Activated CD4-positive, alpha-beta T cell treated with anti-CD3 and anti-CD28 coated beads, Interleukin-2, amount 50 U/mL, for 1 hour (primary cell): ENCODE data around the gene SLC22A25.
"Not testable (repeated sequence)": the region's sequence is repeated elsewhere in the genome, so short reads cannot be mapped to it uniquely, and the experiment has no call there.

Source experiments
- DNase-seq: peaks from one replicate; pipeline ENCODE4 v3.0.0-alpha.2; 2020

SLC22A25 gene

GRCh38 chr11:63243533-63243932 is at the start of gene SLC22A25:
Gene SLC22A25 (minus strand): TSS chr11:63243599. CDS start chr11:63229652, 13,947 bp downstream.
- DNase-seq, result no peak

- no peak for DNase-seq
Observed at GRCh38 chr11:63290285-63290684, 46.9 kb upstream of the SLC22A25 start.

GRCh38 chr11:63289658-63290057 is 46.3 kb upstream of the SLC22A25 start:
- DNase-seq, result no peak

- DNase-seq, result no peak
Observed at GRCh38 chr11:63282579-63282978, 39.2 kb upstream of the SLC22A25 start.

GRCh38 chr11:63280920-63281319 is 37.5 kb upstream of the SLC22A25 start:
- no peak for DNase-seq

- DNase-seq, result no peak
Observed at GRCh38 chr11:63277345-63277943, 34.0 kb upstream of the SLC22A25 start.

GRCh38 chr11:63274776-63275175 is 31.4 kb upstream of the SLC22A25 start:
- no peak for DNase-seq

- no peak for DNase-seq
Observed at GRCh38 chr11:63273685-63274084, 30.3 kb upstream of the SLC22A25 start.

GRCh38 chr11:63262547-63262946 is 19.1 kb upstream of the SLC22A25 start:
- DNase-seq, result no peak

GRCh38 chr11:63251312-63251711 is 7.9 kb upstream of the SLC22A25 start:
- no peak for DNase-seq

- no peak for DNase-seq
Observed at GRCh38 chr11:63250162-63251050, 7.0 kb upstream of the SLC22A25 start.

GRCh38 chr11:63248966-63249365 is 5.6 kb upstream of the SLC22A25 start:
- DNase-seq, result no peak

- DNase-seq, result not testable (repeated sequence)
Observed at GRCh38 chr11:63247237-63248002, 4.0 kb upstream of the SLC22A25 start.

GRCh38 chr11:63246045-63246444 is 2.6 kb upstream of the SLC22A25 start:
- DNase-seq, result no peak

- no peak for DNase-seq
Observed at GRCh38 chr11:63244862-63245261, 1.5 kb upstream of the SLC22A25 start.

- no peak for DNase-seq
Observed at GRCh38 chr11:63242089-63242781, 1.2 kb downstream of the SLC22A25 start.

GRCh38 chr11:63240791-63241379 is 2.5 kb downstream of the SLC22A25 start:
- DNase-seq, result no peak

GRCh38 chr11:63240098-63240497 is 3.3 kb downstream of the SLC22A25 start:
- no peak for DNase-seq

GRCh38 chr11:63239254-63239653 is 4.1 kb downstream of the SLC22A25 start:
- DNase-seq, result no peak

- DNase-seq, result no peak
Observed at GRCh38 chr11:63237413-63237812, 6.0 kb downstream of the SLC22A25 start.

- peak; percentile 20 for DNase-seq
Observed at GRCh38 chr11:63235471-63236461, 7.6 kb downstream of the SLC22A25 start.
